B cell (primary cell): Measurements from ENCODE around the gene MFGE8. TPM values are rescaled to one million over a fixed set of nuclear protein-coding genes. Genes with fewer than 3 reads are reported as not detected.
A peak's percentile ranks its signal among the peaks of the same experiment; 100 is the strongest.

Experiments used
- ATAC-seq: fragments of 200-7000 bp; cut with Tn5 transposase; one replicate; pipeline ENCODE4 v1.10.0; 2021; ENCODE audit warnings: low read depth, mild to moderate bottlenecking, moderate number of reproducible peaks, moderate library complexity
- CTCF ChIA-PET: fragments of 350-600 bp; sonication (Branson Sonifier 250); formaldehyde crosslinking; loops from one replicate; lab custom pipeline; 2021; ENCODE audit warnings: antibody characterized with exemption, inconsistent platforms; lab: Charles Lee
- POLR2A ChIA-PET: fragments of 350-600 bp; sonication (Branson Sonifier 250); formaldehyde crosslinking; loops from one replicate; lab custom pipeline; 2021; ENCODE audit warnings: antibody characterized with exemption; lab: Charles Lee
- DNase-seq: peaks from one replicate; pipeline ENCODE4 v3.0.0; 2013
- H2AFZ ChIP-seq: 2 replicates; pipeline ENCODE4 v1.6.1; 2012; ENCODE audit warnings: mild to moderate bottlenecking, low read depth, low read length; ENCODE audit not compliant: insufficient read depth, poor library complexity, severe bottlenecking
- H3K27ac ChIP-seq, 2 donors: 1 replicate in 1 of 2; 2 replicates in 1 of 2; pipeline ENCODE4 v1.5.1; 2012 to 2013; ENCODE audit warnings: low read length in 2 of 2, mild to moderate bottlenecking in 2 of 2, moderate library complexity in 1 of 2
- H3K27me3 ChIP-seq, 4 experiments: fragments of 200-600 bp in 1 of 4; sonication (generic) in 1 of 4; replicated peaks in 1 of 4; 1 replicate in 2 of 4; 2 replicates in 2 of 4; pipeline versions ENCODE4 v1.6.1 to v1.7.0; 2013 to 2016; ENCODE audit warnings: low read length in 3 of 4, mild to moderate bottlenecking in 2 of 4, mixed read lengths in 1 of 4, moderate library complexity in 1 of 4; ENCODE audit not compliant: insufficient read depth in 4 of 4, control insufficient read depth in 3 of 4; ENCODE audit errors: control extremely low read depth in 1 of 4
- H3K36me3 ChIP-seq, 2 experiments: replicated peaks in 1 of 2; 1 replicate in 1 of 2; 2 replicates in 1 of 2; pipeline versions ENCODE4 v1.6.1 to v1.7.1; 2013; ENCODE audit warnings: low read length in 1 of 2; ENCODE audit not compliant: insufficient read depth in 2 of 2, control insufficient read depth in 1 of 2; ENCODE audit errors: control extremely low read depth in 1 of 2, extremely low read depth in 1 of 2
- H3K4me1 ChIP-seq, 2 donors: fragments of 200-600 bp in 1 of 2; sonication (generic) in 1 of 2; 1 replicate in 1 of 2; 2 replicates in 1 of 2; pipeline versions ENCODE4 v1.5.1 to v1.6.1; 2013 to 2017; ENCODE audit warnings: low read length in 2 of 2; ENCODE audit not compliant: control insufficient read depth in 2 of 2, insufficient read depth in 2 of 2
- H3K4me2 ChIP-seq: replicated peaks from 2 replicates; pipeline ENCODE3; 2012; ENCODE audit warnings: mild to moderate bottlenecking, low read depth, low read length; ENCODE audit not compliant: poor library complexity, severe bottlenecking
- H3K4me3 ChIP-seq, 5 experiments: fragments of 200-600 bp in 1 of 5; sonication (generic) in 1 of 5; 1 replicate in 3 of 5; 2 replicates in 2 of 5; pipeline versions ENCODE4 v1.5.1 to v1.7.0; 2011 to 2016; ENCODE audit warnings: low read length in 4 of 5, mild to moderate bottlenecking in 4 of 5, low read depth in 2 of 5, control low read depth in 1 of 5, moderate library complexity in 1 of 5; ENCODE audit not compliant: insufficient read depth in 1 of 5; ENCODE audit errors: control extremely low read depth in 1 of 5, extremely low read depth in 1 of 5
- H3K79me2 ChIP-seq: fragments of 200-600 bp; sonication (generic); one replicate; pipeline ENCODE4 v1.6.0; 2016; ENCODE audit warnings: low read length; ENCODE audit not compliant: control insufficient read depth, insufficient read depth
- H3K9ac ChIP-seq: fragments of 200-600 bp; sonication (generic); 2 replicates; pipeline ENCODE4 v1.6.1; 2017; ENCODE audit warnings: mild to moderate bottlenecking, low read length, moderate library complexity
- H3K9me3 ChIP-seq, 3 donors: one replicate each; pipeline versions ENCODE4 v1.6.1 to v1.7.1; 2013; ENCODE audit warnings: low read length in 2 of 3; ENCODE audit not compliant: control insufficient read depth in 2 of 3, insufficient read depth in 1 of 3; ENCODE audit errors: control extremely low read depth in 1 of 3
- H4K20me1 ChIP-seq: 2 replicates; pipeline ENCODE4 v1.6.0; 2012; ENCODE audit warnings: mild to moderate bottlenecking, low read length; ENCODE audit not compliant: insufficient read depth, control insufficient read depth, poor library complexity, severe bottlenecking
- H3K27ac Mint-ChIP-seq: one replicate; pipeline ENCODE4 v1.8.0; 2021; ENCODE audit warnings: mixed read lengths
- H3K27me3 Mint-ChIP-seq: one replicate; pipeline ENCODE4 v1.8.0; 2021; ENCODE audit warnings: mixed read lengths
- H3K4me1 Mint-ChIP-seq: one replicate; pipeline ENCODE4 v1.8.0; 2021; ENCODE audit warnings: mixed read lengths
- H3K4me3 Mint-ChIP-seq: one replicate; pipeline ENCODE4 v1.8.0; 2021; ENCODE audit warnings: mixed read lengths
- H3K9me3 Mint-ChIP-seq: one replicate; pipeline ENCODE4 v1.8.0; 2022; ENCODE audit warnings: mixed read lengths; ENCODE audit not compliant: insufficient read depth
- EZH2 ChIP-seq: IDR thresholded peaks from 2 replicates; pipeline ENCODE4 v1.6.1; 2012; ENCODE audit warnings: borderline replicate concordance, low read depth, mild to moderate bottlenecking, moderate library complexity, low read length; ENCODE audit not compliant: insufficient read depth, poor library complexity, severe bottlenecking
- WGBS: methylation state at CpG from one replicate; pipeline ENCODE4 v1.1.5; 2013; ENCODE audit warnings: missing lambda C conversion rate; ENCODE audit not compliant: insufficient coverage; 5-methylcytosine and 5-hydroxymethylcytosine counted together
- intact Hi-C: fragments of 100-400 bp; cut with micrococcal nuclease; formaldehyde crosslinking; loops from one replicate; pipeline ENCODE4 v1.10.0; 2022
- polyA plus RNA-seq: library from polyadenylated mRNA; depleted of rRNA; stranded (reverse); fragments of >200 nt; gene quantifications from 2 replicates; pipeline ENCODE4 v1.2.3, GENCODE V29; 2012
- total RNA-seq, 2 donors: library from RNA; stranded (reverse); fragments of 120-200 nt in 1 of 2; gene quantifications; 1 replicate in 1 of 2; 2 replicates in 1 of 2; pipeline versions ENCODE4 v1.2.3 to v1.2.4, GENCODE V29; 2013 to 2022
- TF ChIP-seq, protein P1 (sequence below): fragments of 200-600 bp; IDR thresholded peaks from one replicate; pipeline ENCODE4 v1.8.0; 2022; ENCODE audit warnings: antibody characterized with exemption, mild to moderate bottlenecking

MFGE8 gene
- total and polyA plus RNA-seq, 2 donors (not counting 1 experiment from before 2014, with no cell fraction given) = 18.9 to 28.8 TPM

DNA sequence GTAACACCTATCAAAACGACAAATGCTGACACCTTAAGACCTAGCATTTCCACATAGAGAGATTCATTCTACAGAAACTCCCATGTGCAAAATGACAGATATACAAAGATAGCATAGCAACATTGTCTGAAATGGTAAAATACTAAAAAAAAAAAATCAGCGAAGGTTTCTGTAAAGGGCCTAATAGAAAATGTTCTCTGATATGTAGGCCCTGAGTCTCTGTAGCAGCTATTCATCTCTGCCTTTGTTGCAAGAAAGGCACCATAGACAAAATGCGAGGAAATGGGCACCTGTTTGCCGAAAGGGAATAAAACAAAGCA, 631 bp upstream of the MFGE8 start:
- peaks cover 0 to 1% (median 0%) of the 10 kb centered on the region in 3 donors for H3K9me3 ChIP-seq
- ChIA-PET POLR2A (no interaction called here), CTCF (no interaction called here)
- H3K27ac ChIP-seq = no peak overlapping the region
- H3K9me3 Mint-ChIP-seq = no peaks in the 10 kb centered on the region
- no peaks in the 10 kb centered on the region for H3K27me3 ChIP-seq
- H4K20me1 ChIP-seq = no peaks in the 10 kb centered on the region
- WGBS = 80% methylated on average over 1 of the region's 4 CpGs
- H3K27me3 Mint-ChIP-seq = peaks cover 18% of the 10 kb centered on the region
- peak overlapping the region; percentile 96 for H3K4me3 Mint-ChIP-seq
- H3K27ac Mint-ChIP-seq = peak overlapping the region; percentile 75
- H3K79me2 ChIP-seq = no peaks in the 10 kb centered on the region
- H3K4me1 ChIP-seq = peaks cover 4 to 15% of the 10 kb centered on the region in 2 donors
- peak overlapping the region; percentile 84 for H3K4me2 ChIP-seq
- peak overlapping the region in 4 of 5 experiments; percentile 53 to 73 (median 64) for H3K4me3 ChIP-seq
- peak overlapping the region; percentile 71 for H3K9ac ChIP-seq
- ATAC-seq (no peak), DNase-seq (no peak)
- H3K36me3 ChIP-seq = no peaks in the 10 kb centered on the region
- H3K4me1 Mint-ChIP-seq = peaks cover 21% of the 10 kb centered on the region
- TF ChIP-seq, protein P1, sequence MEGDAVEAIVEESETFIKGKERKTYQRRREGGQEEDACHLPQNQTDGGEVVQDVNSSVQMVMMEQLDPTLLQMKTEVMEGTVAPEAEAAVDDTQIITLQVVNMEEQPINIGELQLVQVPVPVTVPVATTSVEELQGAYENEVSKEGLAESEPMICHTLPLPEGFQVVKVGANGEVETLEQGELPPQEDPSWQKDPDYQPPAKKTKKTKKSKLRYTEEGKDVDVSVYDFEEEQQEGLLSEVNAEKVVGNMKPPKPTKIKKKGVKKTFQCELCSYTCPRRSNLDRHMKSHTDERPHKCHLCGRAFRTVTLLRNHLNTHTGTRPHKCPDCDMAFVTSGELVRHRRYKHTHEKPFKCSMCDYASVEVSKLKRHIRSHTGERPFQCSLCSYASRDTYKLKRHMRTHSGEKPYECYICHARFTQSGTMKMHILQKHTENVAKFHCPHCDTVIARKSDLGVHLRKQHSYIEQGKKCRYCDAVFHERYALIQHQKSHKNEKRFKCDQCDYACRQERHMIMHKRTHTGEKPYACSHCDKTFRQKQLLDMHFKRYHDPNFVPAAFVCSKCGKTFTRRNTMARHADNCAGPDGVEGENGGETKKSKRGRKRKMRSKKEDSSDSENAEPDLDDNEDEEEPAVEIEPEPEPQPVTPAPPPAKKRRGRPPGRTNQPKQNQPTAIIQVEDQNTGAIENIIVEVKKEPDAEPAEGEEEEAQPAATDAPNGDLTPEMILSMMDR = no peak
- TF ChIP-seq EZH2 = no peak
- intact Hi-C loops = loop anchor here (1.0 kb wide), 1 partner anchor 17 kb away; no protein-coding TSS in a partner anchor
- H2AFZ ChIP-seq = peak overlapping the region; percentile 71

DNA sequence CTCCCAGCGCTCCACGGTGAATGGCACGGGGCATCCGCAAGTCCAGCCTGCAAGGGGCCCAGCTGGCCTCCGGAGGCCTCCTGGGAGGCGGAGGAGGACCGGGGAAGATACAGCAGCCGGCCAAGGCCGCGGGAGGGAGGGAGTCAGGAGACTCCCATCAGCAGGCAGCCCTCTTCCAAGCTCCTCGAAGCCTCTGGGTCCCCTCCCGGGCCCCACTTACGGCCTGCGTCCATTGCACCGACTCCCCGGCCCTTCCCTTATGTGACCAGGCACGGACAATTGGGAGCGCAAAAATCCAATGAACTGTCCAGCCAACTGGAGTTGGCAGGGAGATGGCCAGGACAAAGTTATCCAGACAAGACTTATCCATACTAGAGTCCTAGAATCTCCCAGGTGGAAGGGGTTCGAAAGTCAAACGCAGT, 668 bp downstream of the MFGE8 start:
- Mint-ChIP-seq H3K9me3 (no peaks in the 10 kb centered on the region), H3K4me3 (peak overlapping the region; percentile 96), H3K27ac (peak overlapping the region; percentile 38), H3K27me3 (peaks cover 9% of the 10 kb centered on the region), H3K4me1 (peaks cover 21% of the 10 kb centered on the region)
- Histone ChIP-seq H3K9me3 (peaks cover 0 to 1% (median 0%) of the 10 kb centered on the region in 3 donors), H3K27ac (no peak overlapping the region), H2AFZ (peak overlapping the region; percentile 71), H3K79me2 (no peaks in the 10 kb centered on the region), H3K9ac (peak overlapping the region; percentile 71), H3K4me2 (peak overlapping the region; percentile 84), H3K4me3 (peak overlapping the region; percentile 31 to 73 (median 59)), H4K20me1 (no peaks in the 10 kb centered on the region), H3K36me3 (no peaks in the 10 kb centered on the region), H3K27me3 (no peaks in the 10 kb centered on the region), H3K4me1 (peaks cover 4 to 15% of the 10 kb centered on the region in 2 donors)
- ChIA-PET POLR2A (no interaction called here), CTCF (interaction anchor here (1.4 to 1.5 kb wide), 2 partner anchors 10 to 288 kb away, joined by 4 read pairs; no protein-coding TSS in a partner anchor)
- DNase-seq = no peak
- 56% methylated on average over 20 of the region's 20 CpGs for WGBS
- intact Hi-C loops = no loop called here
- ATAC-seq = no peak
- TF ChIP-seq EZH2 = no peak
- TF ChIP-seq, protein P1 = no peak
